Stimulated activated CD8-positive, alpha-beta memory T cell treated with anti-CD3 and anti-CD28 coated beads, Interleukin-15, amount 100 ng/mL, for 4 hours (primary cell): ENCODE data around the gene CNNM4.
"Not testable (repeated sequence)": the region's sequence is repeated elsewhere in the genome, so short reads cannot be mapped to it uniquely, and the experiment has no call there.

Source experiments
- DNase-seq, 2 donors: peaks; one replicate each; pipeline ENCODE4 v3.0.0-alpha.2; 2020; ENCODE audit warnings: low read depth in 2 of 2

CNNM4 gene

GRCh38 chr2:96792772-96793749 lies 32.4 kb downstream of the CNNM4 start:
- no peak for DNase-seq

DNA sequence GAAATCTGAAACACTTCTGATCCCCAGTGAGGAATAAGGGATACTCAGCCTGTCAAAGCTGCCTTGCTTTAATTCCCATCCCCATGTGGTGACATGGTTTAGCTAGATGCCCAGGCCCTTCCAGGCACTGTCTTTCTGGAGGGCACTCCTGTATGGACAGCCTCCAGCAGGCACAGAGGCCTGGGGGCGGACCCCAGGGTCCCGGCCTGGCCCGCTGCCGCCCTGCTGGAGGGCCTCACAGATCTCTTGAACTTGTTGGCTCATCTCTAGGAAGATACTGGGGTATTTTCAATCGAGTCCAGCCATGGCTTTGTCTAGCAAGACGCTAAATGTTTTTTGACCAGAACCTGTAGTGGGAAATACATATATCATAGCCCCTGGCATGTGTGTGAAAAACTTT lies 34.4 kb downstream of the CNNM4 start:
- DNase-seq = no peak

- DNase-seq = not testable (repeated sequence)
Observed at GRCh38 chr2:96796497-96796896, 35.8 kb downstream of the CNNM4 start.

DNA sequence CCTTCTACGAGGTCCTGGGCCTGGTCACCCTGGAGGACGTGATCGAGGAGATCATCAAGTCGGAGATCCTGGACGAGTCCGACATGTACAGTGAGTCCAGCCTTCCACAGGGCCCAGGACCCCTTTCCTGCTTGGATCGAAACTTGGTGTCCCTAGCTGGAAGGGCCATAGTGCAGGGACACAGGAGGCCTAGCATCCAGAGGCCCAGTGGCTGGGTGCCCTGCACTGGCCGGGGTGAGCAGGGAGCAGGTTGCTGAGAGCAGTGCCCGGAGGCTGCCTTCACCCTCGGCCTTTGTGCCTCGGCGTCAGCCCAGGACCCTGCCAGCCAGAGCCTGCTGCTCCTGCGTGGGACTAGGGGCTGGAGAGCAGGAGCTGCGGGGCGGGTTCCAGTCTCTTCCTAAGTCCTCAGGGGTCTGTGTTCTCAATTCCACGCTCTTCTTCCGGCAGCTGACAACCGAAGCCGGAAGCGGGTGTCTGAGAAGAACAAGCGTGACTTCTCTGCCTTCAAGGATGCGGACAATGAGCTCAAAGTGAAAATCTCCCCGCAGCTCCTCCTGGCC lies 36.4 kb downstream of the CNNM4 start:
- DNase-seq = no peak

DNA sequence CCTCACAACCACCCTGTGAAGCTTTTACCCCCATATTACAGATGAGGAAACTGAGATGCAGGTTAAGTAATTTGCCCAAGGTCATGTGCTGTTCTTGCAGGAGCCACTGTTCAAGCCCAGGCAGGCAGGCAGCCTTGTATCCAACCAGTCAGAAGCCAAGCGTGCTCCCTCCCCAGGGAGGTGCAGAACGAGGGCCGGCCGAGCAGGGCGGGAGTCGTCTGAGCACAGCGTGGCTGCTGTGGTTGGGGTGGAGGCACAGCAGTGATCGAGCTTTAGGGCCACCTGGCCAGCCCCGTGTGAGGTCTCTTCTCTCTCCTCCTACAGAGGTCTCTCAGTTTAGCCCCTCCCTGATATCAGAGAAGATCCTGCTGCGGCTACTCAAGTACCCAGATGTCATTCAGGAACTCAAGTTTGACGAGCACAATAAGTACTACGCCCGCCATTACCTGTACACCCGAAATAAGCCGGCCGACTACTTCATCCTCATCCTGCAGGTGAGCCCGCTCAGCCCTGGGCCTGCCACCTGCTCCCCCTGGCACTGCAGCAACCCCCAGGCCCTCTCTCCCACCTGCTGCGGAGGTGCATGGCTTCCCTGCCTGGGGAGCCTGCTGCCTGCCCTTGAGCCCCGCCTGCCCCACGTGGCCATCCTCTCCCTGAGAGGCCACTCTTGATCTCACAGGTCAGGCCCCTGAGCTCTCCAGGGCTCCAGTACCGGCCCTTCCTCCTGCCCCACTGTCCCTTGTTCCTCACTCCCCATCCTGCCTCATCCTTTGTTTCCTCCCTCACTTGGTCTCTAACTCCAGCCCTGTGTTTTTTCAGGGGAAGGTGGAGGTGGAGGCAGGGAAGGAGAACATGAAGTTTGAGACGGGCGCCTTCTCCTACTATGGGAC lies 38.3 kb downstream of the CNNM4 start:
- no peak for DNase-seq

GRCh38 chr2:96799623-96799935 lies 38.9 kb downstream of the CNNM4 start:
- DNase-seq = no peak

DNA sequence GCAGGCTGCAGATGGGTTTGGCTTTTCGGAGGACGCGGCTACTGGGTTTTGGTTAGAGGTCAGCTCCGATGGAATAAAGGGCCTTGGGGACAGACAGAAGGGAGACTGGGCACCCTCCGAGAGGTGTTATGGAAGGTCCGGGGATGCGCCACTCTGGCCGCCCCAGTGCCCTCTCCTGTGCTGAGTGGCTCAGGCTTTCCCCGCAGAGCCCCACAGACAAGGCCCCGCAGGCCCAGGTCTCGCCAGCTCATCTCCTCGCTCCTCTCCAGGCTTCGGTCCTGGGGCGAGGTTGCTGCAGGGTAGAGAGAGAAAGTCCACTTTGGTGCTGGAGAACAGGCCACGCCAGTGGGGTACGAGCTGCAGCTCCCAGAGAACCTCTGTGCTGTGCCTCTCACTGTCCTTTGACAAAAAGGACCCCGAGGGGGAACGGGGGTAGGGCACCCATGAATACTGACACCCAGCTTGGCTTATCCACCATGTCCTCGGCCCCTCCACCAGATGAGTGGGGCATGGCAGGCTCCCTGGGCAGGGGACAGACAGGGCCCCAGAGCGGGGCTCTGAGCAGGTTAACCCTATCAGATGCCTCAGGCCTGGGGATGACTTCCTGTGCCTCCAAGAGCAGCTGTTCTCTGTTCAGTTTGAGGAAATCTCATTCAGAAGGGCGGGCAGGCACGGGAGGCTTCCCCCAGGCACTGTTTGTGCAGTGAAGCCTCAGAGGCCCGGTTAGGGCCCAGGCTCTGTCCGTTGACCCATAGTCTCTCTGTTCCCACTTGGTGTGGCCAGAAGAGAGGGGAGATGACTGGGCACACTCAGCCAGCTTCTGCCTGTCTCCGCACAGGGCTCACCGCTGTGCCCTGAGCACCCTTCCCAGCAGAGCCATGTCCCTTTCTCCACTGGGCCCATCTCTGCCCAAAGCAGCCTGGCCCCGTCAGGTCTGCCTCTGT lies 39.6 kb downstream of the CNNM4 start:
- DNase-seq = no peak

- peak; percentile 32 to 53 for DNase-seq
Observed at GRCh38 chr2:96801005-96801785, 40.5 kb downstream of the CNNM4 start.

DNA sequence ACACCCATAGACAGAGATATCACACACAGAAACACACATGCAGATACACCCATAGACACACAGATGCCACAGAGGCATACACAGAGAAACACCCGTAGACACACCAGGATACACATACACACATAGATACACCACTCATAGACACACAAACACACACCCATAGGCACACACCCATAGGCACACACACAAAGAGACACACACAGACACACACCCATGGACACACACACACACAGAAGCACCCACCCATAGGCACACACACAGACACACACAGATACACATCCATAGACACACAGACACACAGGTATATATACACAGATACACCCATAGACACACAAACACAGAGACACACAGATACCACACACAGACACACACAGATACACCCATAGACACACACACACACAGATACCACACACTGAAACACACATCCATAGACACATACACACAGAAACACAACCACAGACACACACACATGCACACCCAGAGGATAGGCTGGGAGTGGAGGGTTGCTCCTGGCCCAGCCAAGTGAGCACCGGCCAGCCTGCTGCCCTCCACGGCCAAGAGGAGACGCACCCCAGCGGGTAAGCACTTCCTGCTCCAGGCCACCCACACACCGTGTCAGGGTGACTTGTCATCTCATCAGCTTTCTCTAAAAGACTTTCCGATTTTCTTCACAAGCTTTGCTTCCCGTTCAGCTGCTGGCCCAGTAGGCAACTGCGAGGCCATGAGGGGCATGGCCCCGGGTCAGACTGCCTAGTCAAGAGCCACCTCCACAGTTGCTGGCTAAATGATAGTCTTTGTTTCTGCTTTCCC lies 41.3 kb downstream of the CNNM4 start:
- peak in 1 of 2 donors; percentile 13 for DNase-seq

DNA sequence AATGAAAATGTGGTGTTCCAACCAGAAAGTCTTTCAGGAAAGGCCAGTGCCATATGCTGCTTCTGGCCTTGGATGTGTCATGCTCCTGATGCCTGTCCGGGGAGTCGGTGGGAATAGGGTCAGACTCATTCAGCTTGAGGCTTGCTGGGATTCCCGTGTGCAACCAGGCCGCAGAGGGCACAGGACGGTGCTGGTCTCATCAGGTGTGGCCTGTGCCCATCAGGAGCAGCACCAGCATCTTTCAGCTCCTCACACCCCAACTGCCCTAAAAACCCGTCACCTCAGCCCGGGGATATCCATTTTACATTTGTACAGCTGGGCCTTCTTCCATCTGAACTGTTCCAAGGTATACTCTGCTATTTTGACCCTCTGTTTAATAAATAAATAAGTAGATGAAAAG lies 42.0 kb downstream of the CNNM4 start:
- DNase-seq = no peak

- no peak for DNase-seq
Observed at GRCh38 chr2:96804986-96805385, 44.3 kb downstream of the CNNM4 start.

GRCh38 chr2:96805946-96806345 lies 45.2 kb downstream of the CNNM4 start:
- DNase-seq = not testable (repeated sequence)

DNA sequence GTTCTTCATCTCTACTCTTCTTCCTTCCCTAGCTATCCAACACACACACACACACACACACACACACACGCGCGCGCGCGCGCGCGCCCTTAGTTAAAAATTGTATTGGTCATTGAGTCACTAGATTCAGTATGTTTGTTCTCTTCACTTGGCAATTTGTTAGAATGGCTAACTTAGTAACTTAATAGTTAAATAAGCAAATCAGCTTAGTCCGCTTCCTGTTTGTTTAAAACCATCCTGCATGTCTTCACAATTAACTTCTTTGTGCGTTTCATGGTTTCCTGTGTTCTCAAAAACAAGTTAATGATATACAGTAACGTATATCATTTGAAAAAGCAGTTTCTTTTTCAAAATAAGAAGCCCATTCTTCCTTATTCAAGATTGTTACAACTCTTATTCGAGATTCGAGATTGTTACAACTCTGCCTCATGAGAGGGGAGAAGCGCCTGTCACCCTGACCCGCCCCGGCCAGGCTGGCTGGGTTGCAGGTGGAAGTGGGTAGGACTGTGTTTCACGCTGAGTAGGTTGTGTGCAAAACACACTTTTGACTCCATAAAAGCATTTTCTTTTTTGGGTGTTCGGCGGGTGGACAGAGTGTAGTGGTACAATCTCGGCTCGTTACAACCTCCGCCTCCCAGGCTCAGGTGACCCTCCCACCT lies 45.9 kb downstream of the CNNM4 start:
- DNase-seq = peak in 1 of 2 donors; percentile 9

DNA sequence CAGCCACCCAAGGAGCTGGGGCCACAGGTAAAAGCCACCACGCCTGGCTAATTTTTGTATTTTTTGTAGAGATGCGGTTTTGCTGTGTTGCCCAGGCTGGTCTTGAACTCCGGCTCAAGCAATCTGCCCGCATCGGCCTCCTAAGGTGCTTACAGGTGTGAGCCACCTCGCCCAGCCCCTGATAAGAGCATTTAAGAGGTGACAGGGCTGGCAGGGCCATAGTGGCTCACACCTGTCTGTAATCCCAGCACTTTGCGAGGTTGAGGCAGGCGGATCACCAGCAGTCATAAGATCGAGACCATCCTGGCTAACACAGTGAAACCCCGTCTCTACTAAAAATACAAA lies 46.4 kb downstream of the CNNM4 start:
- DNase-seq = no peak

DNA sequence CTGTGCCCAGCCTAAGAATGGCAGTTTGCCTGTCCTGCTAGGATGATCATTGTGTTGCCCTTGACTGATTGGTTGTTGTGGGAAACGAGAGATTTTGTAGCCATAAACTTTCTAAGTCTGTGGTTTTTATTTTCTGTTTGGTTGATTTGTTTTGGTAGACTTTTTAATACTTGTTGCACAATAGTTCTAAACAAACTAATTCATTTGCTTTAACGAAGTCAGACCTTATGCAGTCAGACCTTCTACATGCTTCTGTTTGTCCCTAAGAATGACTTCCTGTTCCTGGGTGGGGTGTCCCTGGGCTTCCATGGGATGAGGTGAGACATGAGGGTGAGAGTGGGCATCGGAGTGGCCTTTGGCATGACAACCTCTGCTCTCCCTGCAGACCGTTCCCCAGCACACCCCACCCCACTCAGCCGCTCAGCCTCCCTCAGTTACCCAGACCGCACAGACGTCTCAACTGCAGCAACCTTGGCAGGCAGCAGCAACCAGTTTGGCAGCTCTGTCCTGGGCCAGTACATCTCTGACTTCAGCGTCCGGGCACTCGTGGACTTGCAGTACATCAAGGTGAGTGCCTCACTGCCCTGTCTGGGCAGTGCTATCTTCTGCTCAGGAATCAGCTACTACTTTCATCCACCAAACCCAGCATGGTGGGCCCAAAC lies 47.6 kb downstream of the CNNM4 start:
- no peak for DNase-seq

DNA sequence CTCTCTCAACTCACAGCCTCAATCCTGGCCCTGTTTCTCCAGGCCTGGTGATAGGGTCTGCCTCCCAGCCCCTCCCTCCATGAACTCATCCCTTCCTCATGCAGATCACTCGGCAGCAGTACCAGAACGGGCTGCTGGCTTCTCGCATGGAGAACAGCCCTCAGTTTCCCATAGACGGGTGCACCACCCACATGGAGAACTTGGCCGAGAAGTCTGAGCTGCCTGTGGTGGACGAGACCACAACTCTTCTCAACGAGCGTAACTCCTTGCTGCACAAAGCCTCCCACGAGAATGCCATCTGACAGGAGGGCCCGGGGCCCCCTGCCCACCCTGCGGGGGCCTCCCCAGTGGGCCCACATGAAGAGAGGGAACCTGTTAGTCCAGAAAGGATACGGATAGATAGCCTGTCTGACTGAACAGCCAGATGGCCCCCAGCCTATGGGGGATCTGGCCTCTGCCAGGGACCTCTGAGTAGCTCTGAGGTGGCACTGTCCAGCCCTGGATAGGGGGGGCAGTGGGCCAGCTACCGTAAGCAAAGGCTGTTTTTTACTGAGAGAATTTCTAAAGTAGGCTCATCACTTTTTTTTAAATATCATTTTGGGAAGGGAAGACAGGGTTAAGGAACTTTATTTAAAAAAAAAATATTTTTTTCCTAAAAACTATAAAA lies 48.6 kb downstream of the CNNM4 start:
- no peak for DNase-seq

DNA sequence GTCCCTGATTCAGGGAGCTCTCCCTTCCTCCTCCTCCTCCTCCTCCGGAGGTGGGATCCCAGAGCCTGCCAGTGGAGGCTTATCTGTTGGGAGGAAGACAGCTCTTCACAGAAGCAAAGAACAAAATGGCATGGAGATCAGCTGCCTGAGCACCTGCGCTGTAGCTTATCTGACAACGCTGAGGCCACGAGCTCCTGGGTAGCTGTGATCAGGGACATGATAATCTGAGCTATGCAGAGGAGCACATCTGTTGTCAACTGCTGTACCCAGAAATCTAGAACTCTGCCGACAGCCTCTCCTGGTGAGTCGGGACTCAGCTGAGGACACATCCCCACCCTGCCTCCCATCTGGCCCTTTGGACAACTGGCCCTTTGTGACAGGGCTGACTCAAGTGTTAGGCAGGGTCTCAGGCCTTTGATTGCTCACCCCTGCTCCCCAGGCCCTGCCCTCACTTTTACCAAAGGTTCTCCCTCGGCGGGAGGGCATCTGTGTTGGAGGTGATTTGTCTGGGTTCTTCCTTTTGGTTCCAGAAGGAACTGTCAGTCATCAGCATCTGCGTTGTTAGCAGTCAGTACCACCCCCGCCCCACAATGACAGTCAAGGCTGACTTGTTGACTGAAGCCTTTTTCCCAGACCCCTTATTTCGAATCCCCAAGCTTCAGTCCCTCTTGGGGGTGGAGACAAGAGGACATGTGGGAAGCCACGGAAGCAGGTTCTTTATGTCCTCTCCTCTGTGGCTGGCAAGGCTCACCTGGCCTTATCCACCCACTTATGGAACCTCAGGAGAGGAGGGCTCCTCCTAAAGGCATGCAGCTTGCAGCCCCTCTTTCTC lies 49.5 kb downstream of the CNNM4 start:
- no peak for DNase-seq
